ENCODE measurements around the gene EXPH5.

DNA sequence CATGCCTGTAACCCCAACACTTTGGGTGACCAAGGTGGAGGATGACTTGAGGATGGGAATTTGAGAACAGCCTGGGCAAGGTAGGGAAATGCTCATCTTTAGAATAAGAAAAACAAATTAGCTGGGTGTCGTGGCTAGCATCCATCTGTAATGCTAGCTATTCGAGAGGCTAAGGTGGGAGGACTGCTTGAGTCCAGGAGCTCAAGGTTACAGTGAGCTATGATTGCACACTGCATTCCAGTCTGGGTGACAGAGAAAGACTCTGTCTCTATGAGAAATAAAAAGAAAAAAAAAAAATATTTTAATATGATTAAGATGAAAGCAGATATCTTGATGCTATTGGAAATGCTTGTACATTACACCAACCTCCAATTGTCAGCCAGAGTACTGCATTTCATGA lies 42.7 kb upstream of the EXPH5 start:
- TF ChIP-seq, protein P1, sequence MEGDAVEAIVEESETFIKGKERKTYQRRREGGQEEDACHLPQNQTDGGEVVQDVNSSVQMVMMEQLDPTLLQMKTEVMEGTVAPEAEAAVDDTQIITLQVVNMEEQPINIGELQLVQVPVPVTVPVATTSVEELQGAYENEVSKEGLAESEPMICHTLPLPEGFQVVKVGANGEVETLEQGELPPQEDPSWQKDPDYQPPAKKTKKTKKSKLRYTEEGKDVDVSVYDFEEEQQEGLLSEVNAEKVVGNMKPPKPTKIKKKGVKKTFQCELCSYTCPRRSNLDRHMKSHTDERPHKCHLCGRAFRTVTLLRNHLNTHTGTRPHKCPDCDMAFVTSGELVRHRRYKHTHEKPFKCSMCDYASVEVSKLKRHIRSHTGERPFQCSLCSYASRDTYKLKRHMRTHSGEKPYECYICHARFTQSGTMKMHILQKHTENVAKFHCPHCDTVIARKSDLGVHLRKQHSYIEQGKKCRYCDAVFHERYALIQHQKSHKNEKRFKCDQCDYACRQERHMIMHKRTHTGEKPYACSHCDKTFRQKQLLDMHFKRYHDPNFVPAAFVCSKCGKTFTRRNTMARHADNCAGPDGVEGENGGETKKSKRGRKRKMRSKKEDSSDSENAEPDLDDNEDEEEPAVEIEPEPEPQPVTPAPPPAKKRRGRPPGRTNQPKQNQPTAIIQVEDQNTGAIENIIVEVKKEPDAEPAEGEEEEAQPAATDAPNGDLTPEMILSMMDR (IDR thresholded peaks at IDR 0.05; ENCODE audit: low read length): no peak
- no peak for TF ChIP-seq EZH2 (optimal IDR thresholded peaks at IDR 0.05; ENCODE audit: low read depth, low read length)
- no peak for TF ChIP-seq EZH2phosphoT487 (IDR thresholded peaks at IDR 0.05; ENCODE audit: low read length)
